Neural progenitor cell (in vitro differentiated cells): Measurements from ENCODE around the gene ITGA6.

ENCODE experiments used
- EZH2 ChIP-seq: fragments of 200-600 bp; sonication (generic); IDR thresholded peaks from 2 replicates; pipeline ENCODE4 v1.6.1; 2017; ENCODE audit warnings: antibody characterized with exemption, mild to moderate bottlenecking, moderate library complexity
- EZH2phosphoT487 ChIP-seq: fragments of 200-600 bp; sonication (generic); IDR thresholded peaks from 2 replicates; pipeline ENCODE4 v1.6.1; 2017; ENCODE audit warnings: antibody characterized with exemption
- TF ChIP-seq, protein P1 (sequence below): fragments of 200-600 bp; sonication (generic); IDR thresholded peaks from 2 replicates; pipeline ENCODE4 v1.5.1; 2017; ENCODE audit warnings: antibody characterized with exemption, mild to moderate bottlenecking

DNA sequence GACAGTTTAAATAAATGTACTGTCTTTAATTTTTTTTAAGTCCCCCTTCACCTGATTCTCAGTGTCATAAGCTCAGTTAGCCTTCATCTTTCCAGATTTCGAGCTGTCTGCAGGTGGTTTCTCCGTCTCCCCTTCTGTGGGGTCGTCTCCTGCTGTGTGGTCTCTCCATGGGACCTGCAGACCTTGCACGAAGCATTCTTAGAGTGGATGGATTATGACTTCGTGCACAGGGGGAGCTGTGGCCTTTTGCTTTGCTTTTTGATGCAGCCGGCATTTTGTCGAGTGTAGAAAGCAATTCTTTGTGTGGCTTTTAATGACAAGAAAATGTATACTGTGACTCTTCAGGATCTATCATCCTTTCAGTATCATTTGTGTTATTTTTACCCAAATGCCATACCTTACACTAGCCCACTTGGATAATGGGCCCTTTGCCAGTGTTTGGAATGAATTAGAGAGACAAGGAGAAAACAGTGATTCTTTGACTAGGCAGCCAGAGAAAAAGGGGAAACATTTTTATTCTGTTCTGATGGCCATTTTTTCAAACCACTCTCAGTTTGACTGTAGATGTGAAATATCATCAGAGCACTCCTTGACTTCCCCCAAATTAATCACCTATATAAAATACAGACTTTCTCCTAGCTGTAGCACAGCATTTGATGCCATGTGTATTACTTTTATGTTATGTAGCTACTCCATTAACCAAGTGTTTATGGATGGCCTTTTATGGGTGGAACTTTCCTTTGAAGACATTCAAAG, 54.3 kb downstream of the ITGA6 start:
- TF ChIP-seq, protein P1, sequence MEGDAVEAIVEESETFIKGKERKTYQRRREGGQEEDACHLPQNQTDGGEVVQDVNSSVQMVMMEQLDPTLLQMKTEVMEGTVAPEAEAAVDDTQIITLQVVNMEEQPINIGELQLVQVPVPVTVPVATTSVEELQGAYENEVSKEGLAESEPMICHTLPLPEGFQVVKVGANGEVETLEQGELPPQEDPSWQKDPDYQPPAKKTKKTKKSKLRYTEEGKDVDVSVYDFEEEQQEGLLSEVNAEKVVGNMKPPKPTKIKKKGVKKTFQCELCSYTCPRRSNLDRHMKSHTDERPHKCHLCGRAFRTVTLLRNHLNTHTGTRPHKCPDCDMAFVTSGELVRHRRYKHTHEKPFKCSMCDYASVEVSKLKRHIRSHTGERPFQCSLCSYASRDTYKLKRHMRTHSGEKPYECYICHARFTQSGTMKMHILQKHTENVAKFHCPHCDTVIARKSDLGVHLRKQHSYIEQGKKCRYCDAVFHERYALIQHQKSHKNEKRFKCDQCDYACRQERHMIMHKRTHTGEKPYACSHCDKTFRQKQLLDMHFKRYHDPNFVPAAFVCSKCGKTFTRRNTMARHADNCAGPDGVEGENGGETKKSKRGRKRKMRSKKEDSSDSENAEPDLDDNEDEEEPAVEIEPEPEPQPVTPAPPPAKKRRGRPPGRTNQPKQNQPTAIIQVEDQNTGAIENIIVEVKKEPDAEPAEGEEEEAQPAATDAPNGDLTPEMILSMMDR = no peak
- TF ChIP-seq EZH2phosphoT487 (no peak), EZH2 (no peak)
